OCI-LY1 (cell line): ENCODE data around the gene ELL3.

ENCODE experiments used
- H2AFZ ChIP-seq: fragments of 200-600 bp; sonication (generic), shearing (Covaris generic); 2 replicates; pipeline ENCODE4 v1.6.0; 2014; ENCODE audit warnings: antibody characterized with exemption, mild to moderate bottlenecking, low read length
- H3F3A ChIP-seq: fragments of 200-600 bp; sonication (generic), shearing (Covaris generic); 2 replicates; pipeline ENCODE4 v1.6.0; 2014; ENCODE audit warnings: mild to moderate bottlenecking, antibody characterized with exemption, low read length, moderate library complexity; ENCODE audit not compliant: insufficient read depth
- H3K27ac ChIP-seq: fragments of 200-600 bp; sonication (generic); 2 replicates; pipeline ENCODE4 v1.5.1; 2014; ENCODE audit warnings: low read length, mixed run types, mild to moderate bottlenecking, low read depth; ENCODE audit not compliant: poor library complexity, severe bottlenecking
- H3K27me3 ChIP-seq: fragments of 200-600 bp; sonication (generic); 2 replicates; pipeline ENCODE4 v1.6.0; 2014; ENCODE audit warnings: antibody characterized with exemption, mild to moderate bottlenecking, low read length, moderate library complexity; ENCODE audit not compliant: insufficient read depth
- H3K36me3 ChIP-seq: fragments of 200-600 bp; sonication (generic); 2 replicates; pipeline ENCODE4 v1.6.1; 2014; ENCODE audit warnings: mild to moderate bottlenecking, antibody characterized with exemption, low read length, moderate library complexity, mixed read lengths; ENCODE audit not compliant: insufficient read depth
- H3K4me1 ChIP-seq: fragments of 200-600 bp; sonication (generic); 2 replicates; pipeline ENCODE4 v1.5.1; 2014; ENCODE audit warnings: mild to moderate bottlenecking, low read length, moderate library complexity; ENCODE audit not compliant: insufficient read depth, severe bottlenecking
- H3K4me2 ChIP-seq: fragments of 200-600 bp; sonication (generic), shearing (Covaris generic); 2 replicates; pipeline ENCODE4 v1.6.1; 2014; ENCODE audit warnings: low read length
- H3K4me3 ChIP-seq: fragments of 200-600 bp; sonication (generic); 2 replicates; pipeline ENCODE4 v1.5.1; 2014; ENCODE audit warnings: low read length, low read depth, mild to moderate bottlenecking, mixed read lengths; ENCODE audit not compliant: poor library complexity, severe bottlenecking
- H3K79me2 ChIP-seq: fragments of 200-600 bp; shearing (Covaris generic); 2 replicates; pipeline ENCODE4 v1.6.1; 2016; ENCODE audit warnings: mixed run types, low read length, mixed read lengths; ENCODE audit not compliant: insufficient read depth
- H3K9ac ChIP-seq: fragments of 200-600 bp; sonication (generic), shearing (Covaris generic); 2 replicates; pipeline ENCODE4 v1.6.1; 2014; ENCODE audit warnings: mild to moderate bottlenecking, low read length, mixed read lengths
- H3K9me2 ChIP-seq: fragments of 200-600 bp; sonication (generic), shearing (Covaris generic); 2 replicates; pipeline ENCODE4 v1.6.1; 2014; ENCODE audit warnings: low read depth, mild to moderate bottlenecking, low read length, mixed read lengths
- H3K9me3 ChIP-seq: fragments of 200-600 bp; shearing (Covaris generic); 2 replicates; pipeline ENCODE4 v1.6.1; 2014; ENCODE audit warnings: low read length, mixed read lengths
- H4K20me1 ChIP-seq: fragments of 200-600 bp; sonication (generic), shearing (Covaris generic); 2 replicates; pipeline ENCODE4 v1.6.0; 2016; ENCODE audit warnings: mild to moderate bottlenecking, low read length; ENCODE audit not compliant: insufficient read depth
- CTCF ChIP-seq: fragments of 200-600 bp; sonication (generic), shearing (Covaris generic); IDR thresholded peaks from 2 replicates; pipeline ENCODE4 v1.5.1; 2017; ENCODE audit warnings: mild to moderate bottlenecking, antibody characterized with exemption, low read length, moderate library complexity, mixed read lengths
- EZH2 ChIP-seq: fragments of 200-600 bp; sonication (generic), shearing (Covaris generic); IDR thresholded peaks from 2 replicates; pipeline ENCODE4 v1.8.0; 2017; ENCODE audit warnings: borderline replicate concordance, mixed run types, mild to moderate bottlenecking, antibody characterized with exemption, low read length, moderate library complexity, mixed read lengths

ELL3 gene

GRCh38 chr15:43800286-43801141, 23.7 kb upstream of the ELL3 start, which contains the start of gene HYPK:
TSS of gene HYPK (plus strand) at chr15:43800599. CDS start at chr15:43800623, 24 bp downstream.
- Histone ChIP-seq H3K4me3 (peak within 1 kb of the TSS; percentile 95), H3K4me2 (peak within 1 kb of the TSS; percentile 80), H3K36me3 (peaks cover 61% of the 10 kb centered on the region), H3K79me2 (peaks cover 16% of the 10 kb centered on the region), H3K27me3 (no peaks in the 10 kb centered on the region), H3K9ac (peak within 1 kb of the TSS; percentile 95), H3F3A (peaks cover 16% of the 10 kb centered on the region), H4K20me1 (no peaks in the 10 kb centered on the region), H3K9me3 (no peaks in the 10 kb centered on the region), H3K9me2 (no peaks in the 10 kb centered on the region), H3K4me1 (peaks cover 66% of the 10 kb centered on the region), H2AFZ (no peak within 1 kb of the TSS), H3K27ac (peak within 1 kb of the TSS; percentile 98)
- no peak for TF ChIP-seq CTCF
- no peak for TF ChIP-seq EZH2

- peak within 1 kb of the TSS; percentile 80 for H3K4me2 ChIP-seq
- peaks cover 16% of the 10 kb centered on the region for H3K79me2 ChIP-seq
- H3K27ac ChIP-seq = peak within 1 kb of the TSS; percentile 98
- H4K20me1 ChIP-seq = no peaks in the 10 kb centered on the region
- H3F3A ChIP-seq = peaks cover 17% of the 10 kb centered on the region
- H3K9me3 ChIP-seq = no peaks in the 10 kb centered on the region
- H3K9me2 ChIP-seq = no peaks in the 10 kb centered on the region
- peaks cover 61% of the 10 kb centered on the region for H3K36me3 ChIP-seq
- peak within 1 kb of the TSS; percentile 95 for H3K4me3 ChIP-seq
- peak within 1 kb of the TSS; percentile 95 for H3K9ac ChIP-seq
- no peak for TF ChIP-seq EZH2
- no peak for TF ChIP-seq CTCF
- peaks cover 72% of the 10 kb centered on the region for H3K4me1 ChIP-seq
- no peak within 1 kb of the TSS for H2AFZ ChIP-seq
- no peaks in the 10 kb centered on the region for H3K27me3 ChIP-seq
Observed at GRCh38 chr15:43799945-43800285, 23.1 kb upstream of the ELL3 start, which contains the start of gene SERINC4. TSS of gene SERINC4 (minus strand) at chr15:43800220. CDS start at chr15:43799986, 234 bp downstream.

- H3F3A ChIP-seq = peaks cover 17% of the 10 kb centered on the region
Observed at GRCh38 chr15:43799209-43799944, 22.6 kb upstream of the ELL3 start.

More at GRCh38 chr15:43799209-43799944, 22.6 kb upstream of the ELL3 start:
- Histone ChIP-seq H3K4me1 (peaks cover 78% of the 10 kb centered on the region), H3K27me3 (no peaks in the 10 kb centered on the region), H3K27ac (peak overlapping the region; percentile 98), H3K4me2 (peak overlapping the region; percentile 80), H3K36me3 (peaks cover 61% of the 10 kb centered on the region), H3K9me2 (no peaks in the 10 kb centered on the region), H3K9ac (peak overlapping the region; percentile 95), H2AFZ (no peak overlapping the region), H4K20me1 (no peaks in the 10 kb centered on the region), H3K79me2 (peaks cover 16% of the 10 kb centered on the region), H3K4me3 (peak overlapping the region; percentile 95), H3K9me3 (no peaks in the 10 kb centered on the region)
- no peak for TF ChIP-seq EZH2
- TF ChIP-seq CTCF = peak; percentile 71
